Measurements from ENCODE around the gene VMP1.
A peak's percentile ranks its signal among the peaks of the same experiment; 100 is the strongest.
"Not testable (repeated sequence)": the region's sequence is repeated elsewhere in the genome, so short reads cannot be mapped to it uniquely, and the experiment has no call there.

VMP1 gene

DNA sequence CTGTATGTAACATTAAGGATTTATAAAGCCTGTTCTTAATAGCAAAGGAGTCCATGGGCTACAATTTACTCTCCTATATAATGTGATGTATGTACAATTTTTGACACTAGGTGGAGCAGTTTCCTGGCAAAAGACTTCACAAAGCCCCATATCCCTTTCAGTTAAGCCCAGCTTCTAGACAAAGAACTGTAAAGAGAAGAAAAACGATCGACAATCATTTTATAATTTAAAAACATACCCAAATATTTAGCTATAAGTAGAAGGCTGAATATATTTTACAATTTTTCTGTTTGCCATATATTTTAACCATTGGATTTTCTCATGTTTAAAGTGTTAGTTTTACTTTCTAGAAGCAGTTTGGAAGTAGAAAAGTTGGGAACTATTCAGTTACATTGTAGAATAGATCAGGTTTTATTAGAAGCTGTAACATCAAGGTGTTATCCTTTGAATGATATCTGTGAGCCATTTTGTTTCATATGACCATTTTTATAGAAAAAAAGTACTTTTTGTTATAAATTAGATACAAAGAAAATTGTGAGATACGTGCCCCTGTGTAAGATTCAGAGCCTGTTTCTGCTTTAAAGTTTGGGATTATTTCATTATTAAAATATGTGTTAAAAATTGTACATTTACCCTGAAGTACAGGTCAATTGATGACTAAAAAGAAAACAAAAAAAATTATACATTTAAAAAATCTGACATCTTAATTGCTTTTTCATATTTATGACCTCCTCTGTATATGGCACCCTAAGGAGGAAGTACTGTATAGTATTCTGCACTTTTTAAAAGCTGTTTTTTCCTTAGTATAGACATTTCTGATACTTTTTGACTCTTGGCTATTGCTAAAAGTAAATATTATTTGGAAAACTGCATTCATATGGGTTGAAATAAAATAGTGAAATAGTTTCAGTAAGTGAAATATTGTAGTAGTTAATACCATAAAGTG, 46.3 kb downstream of the VMP1 start:
- DNase-seq (ENCODE audit: insufficient read length, low spot score) (peak; percentile 15), FAIRE-seq (peak; percentile 72)
- no peak for TF ChIP-seq POLR2A (IDR thresholded peaks at IDR 0.05; ENCODE audit: low read depth, low read length)

DNA sequence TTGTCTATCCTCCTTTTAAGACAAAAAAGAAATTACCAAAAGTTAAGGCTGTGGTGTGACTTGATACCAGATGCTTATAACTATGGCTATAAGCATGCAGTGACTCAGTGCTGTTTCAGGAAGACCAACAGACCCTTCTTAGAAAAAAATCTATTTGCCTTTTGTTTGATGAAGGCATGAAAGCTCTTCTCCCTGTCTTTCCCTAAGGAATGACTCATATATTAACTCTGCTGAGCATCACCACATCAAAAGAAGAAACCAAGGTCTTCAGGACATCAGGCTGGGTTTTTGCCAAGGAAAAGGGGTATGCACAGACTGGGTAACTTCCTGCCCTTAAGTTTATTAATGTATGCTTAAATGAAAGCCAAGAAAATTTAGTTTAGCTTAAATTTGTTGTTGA, 47.1 kb downstream of the VMP1 start:
- no peak for DNase-seq (ENCODE audit: insufficient read length, low spot score)
- TF ChIP-seq POLR2A (IDR thresholded peaks at IDR 0.05; ENCODE audit: low read depth, low read length) = no peak
- FAIRE-seq = peak; percentile 99

DNA sequence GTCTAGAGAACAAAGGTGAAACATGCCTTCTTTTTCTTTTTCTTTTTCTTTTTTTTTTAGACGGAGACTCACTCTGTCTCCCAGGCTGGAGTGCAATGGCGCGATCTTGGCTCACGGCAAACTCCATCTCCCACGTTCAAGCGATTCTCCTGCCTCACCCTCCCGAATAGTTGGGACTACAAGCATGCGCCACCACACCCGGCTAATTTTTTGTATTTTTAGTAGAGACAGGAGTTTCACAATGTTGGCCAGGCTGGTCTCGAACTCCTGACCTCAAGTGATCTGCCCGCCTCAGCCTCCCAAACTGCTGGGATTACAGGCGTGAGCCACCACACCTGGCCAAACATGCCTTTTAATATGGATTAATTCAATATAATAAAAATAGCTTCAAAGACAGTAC, 47.6 kb downstream of the VMP1 start:
- not testable (repeated sequence) for FAIRE-seq; DNase-seq (ENCODE audit: insufficient read length, low spot score)

DNA sequence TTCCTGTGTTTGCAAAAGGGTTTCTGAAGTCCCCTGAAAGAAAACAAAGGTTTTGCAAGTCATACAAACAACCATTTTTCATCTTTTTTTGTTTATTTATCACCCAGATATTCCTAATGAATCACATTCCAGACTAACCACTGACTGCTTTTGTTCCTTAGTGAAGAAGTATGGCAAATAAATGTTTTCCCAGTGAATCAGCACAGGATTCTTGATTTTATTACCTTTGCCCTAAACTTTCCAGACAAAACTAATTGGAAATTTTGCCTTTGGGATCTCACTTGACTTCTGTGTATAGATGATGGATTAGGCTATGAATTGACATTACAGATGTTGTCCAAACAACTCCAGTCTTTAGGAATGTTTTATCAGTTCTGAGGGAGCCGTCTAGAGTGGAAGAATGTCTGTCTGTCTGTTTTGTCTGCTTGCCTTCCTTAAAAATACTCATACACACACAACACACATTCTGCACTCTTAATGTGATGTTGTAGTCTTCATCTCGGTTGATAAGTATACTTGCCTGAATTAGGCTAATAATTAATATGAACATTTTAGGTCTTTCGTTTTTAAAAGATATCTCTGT, 48.9 kb downstream of the VMP1 start:
- DNase-seq (ENCODE audit: insufficient read length, low spot score) = no peak
- TF ChIP-seq POLR2A (IDR thresholded peaks at IDR 0.05; ENCODE audit: low read depth, low read length) = no peak
- FAIRE-seq = peak; percentile 95

DNA sequence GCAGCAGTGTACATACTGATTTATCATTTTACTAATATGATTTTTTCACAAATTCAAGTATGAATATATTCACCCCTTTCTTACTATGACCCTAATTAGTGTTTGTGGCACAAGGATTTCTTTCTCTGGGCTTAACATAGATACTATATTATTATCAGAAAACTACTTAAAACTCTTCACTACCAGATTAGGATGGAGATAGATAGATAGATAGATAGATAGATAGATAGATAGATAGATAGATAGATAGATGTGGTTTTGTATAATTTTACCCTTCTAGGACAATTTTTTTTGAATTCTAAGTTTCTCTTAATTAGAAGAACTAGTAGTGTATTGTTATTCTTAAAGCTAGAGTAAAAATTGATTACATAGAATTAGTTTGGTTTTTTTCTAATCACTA, 49.6 kb downstream of the VMP1 start:
- no peak for FAIRE-seq
- no peak for TF ChIP-seq POLR2A (IDR thresholded peaks at IDR 0.05; ENCODE audit: low read depth, low read length)
- DNase-seq (ENCODE audit: insufficient read length, low spot score) = no peak

DNA sequence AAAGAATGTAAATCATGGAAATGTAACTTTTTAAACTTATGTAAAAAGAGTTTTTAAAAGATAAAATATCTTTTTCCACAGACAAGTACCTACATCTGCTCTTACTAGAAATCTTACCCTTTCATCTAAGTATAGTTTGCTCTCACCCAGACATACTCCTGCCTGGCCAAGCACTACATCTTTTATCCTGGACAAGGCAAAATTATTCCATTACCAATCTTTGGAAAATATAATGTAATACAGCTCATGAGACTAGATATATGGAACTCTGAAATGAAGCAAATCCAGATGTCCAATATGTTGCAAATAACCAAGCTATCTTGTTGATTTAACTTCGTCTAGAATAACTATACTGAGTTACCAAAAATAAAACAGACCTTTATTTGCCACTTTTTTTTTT, 50.0 kb downstream of the VMP1 start:
- no peak for DNase-seq (ENCODE audit: insufficient read length, low spot score)
- TF ChIP-seq POLR2A (IDR thresholded peaks at IDR 0.05; ENCODE audit: low read depth, low read length) = no peak
- FAIRE-seq = no peak

DNA sequence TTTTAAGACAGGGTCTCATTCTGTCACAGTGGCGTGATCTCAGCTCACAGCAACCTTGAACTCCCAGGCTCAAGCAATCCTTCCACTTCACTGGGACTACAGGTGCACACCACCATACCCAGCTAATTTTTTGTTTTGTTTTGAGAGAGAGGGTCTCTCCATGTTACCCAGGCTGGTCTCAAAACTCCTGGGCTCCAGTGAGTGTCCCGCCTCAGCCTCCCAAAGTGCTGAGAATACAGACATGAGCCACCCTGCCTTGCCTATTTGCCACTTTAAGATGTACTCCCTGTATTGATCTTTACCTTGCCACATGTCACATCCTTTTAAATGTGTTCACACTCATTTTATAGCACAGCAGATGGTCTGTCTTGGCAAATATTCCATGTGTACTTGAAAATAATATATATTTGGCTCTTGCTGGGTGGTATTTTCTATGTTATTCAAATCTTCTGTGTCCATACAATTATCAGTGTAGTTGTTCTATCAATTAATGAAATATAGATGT, 50.5 kb downstream of the VMP1 start:
- no peak for FAIRE-seq
- no peak for TF ChIP-seq POLR2A (IDR thresholded peaks at IDR 0.05; ENCODE audit: low read depth, low read length)
- DNase-seq (ENCODE audit: insufficient read length, low spot score) = no peak

DNA sequence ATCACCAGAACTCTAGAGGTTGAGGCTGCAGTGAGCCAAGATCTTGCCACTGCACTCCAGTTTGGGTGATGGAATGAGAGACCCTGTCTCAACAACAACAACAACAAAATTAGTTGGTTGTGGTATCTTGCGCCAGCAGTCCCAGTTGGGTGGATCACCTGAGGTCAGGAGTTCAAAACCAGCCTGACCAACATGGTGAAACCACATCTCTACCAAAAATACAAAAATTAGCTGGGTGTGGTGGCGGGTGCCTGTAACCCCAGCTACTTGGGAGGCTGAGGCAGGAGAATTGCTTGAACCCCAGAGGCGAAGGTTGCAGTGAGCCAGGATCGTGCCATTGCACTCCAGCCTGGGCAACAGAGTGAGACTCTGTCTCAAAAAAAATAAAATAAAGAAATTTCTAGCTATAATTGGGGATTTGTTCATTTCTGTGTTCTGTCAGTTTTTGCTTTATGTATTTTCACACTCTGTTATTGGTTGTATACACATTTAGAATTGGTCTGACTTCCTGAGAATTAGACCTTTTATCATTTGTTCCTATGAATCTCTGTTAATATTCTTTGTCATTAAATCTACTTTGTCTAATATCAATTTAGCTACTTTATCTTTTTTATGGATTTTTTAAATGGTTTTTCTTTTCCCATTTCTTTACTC, 51.7 kb downstream of the VMP1 start:
- DNase-seq (ENCODE audit: insufficient read length, low spot score); FAIRE-seq: not testable (repeated sequence)

DNA sequence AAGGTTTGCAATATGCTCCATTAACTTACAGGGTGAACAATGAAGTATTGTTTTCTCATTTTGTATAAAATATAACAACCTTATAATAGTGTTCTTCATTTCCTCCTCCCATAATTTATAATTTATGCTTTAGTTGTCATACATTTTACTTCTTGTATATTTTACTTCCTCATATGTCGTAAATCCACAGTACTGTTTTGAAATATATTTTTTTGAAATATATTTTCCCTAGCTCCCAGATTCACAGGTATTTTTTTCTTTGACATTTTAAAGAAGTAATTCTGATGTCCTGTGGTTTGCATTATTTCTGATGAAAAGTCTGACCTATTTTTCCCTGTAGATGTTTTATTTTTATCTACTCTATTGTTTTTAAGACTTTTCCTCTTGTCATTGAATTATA, 52.7 kb downstream of the VMP1 start:
- TF ChIP-seq POLR2A (IDR thresholded peaks at IDR 0.05; ENCODE audit: low read depth, low read length) = no peak
- FAIRE-seq (no peak), DNase-seq (ENCODE audit: insufficient read length, low spot score) (no peak)

DNA sequence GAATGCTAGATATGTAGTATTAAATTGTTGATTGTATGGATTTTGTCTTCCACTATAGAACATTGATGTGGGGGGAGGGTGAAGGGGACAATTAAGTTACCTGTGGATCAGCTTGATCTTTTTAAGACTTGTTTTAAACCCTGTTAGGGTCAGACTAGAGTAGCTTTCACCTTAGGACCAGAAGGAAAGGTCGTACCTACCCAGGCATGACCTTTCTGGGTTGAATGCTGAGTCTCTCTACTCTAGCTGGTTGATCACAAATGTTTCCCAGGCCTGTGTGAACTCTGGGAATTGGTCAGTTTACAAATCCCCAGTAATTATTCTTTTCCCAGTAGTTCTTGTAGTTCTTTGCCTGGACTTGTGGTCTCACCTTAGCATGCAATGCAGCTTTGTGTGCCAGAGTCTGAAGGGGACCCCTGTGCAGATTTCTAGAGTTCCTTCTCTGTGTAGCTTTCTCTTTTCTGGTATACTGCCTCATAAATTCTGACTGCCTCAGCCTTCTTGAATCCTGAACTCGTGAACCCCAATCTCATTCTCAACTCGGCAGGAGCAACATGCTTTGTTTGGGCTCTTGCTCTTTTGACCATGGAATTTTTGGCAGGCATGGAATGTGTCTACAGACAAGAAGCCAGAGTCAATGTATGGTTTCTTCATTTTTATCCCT, 54.1 kb downstream of the VMP1 start:
- DNase-seq (ENCODE audit: insufficient read length, low spot score) (no peak), FAIRE-seq (peak; percentile 41)
- TF ChIP-seq POLR2A (IDR thresholded peaks at IDR 0.05; ENCODE audit: low read depth, low read length) = no peak

DNA sequence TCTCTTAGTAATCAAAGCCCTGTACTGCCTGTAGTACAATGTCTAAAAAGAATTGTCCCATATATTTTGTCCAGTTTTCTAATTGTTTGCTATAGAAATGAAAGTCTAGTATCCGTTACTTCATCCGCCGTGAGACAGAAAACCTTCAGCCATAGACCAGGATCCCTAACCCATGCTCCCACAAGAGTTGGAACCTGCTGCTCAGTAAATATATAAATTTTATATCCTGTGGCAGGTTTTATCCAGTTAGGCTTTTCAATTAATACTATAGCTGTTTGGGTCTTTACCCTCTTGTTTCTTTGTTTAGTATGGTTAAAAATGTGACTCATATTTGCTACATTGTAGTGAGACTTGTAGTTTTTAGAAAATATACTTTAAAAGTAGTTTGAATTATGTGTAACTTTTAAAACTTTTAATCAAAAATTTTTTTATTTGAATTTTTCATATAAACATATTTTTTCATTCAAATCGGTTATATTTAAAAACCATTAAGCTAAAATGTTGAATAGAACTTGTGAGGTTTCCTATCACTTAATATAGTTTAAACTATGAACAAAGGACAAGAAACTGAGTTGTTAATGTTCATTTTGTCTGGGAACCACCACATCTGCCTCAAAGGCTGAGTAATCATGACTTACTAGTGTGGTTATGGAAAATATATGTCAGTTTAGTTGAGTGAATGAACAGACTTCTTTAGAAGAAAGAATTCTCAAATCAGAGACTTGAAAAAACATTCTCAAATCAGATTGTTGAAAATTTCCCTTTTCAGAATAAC, 54.8 kb downstream of the VMP1 start:
- peak; percentile 53 for FAIRE-seq
- no peak for DNase-seq (ENCODE audit: insufficient read length, low spot score)
- TF ChIP-seq POLR2A (IDR thresholded peaks at IDR 0.05; ENCODE audit: low read depth, low read length) = no peak

DNA sequence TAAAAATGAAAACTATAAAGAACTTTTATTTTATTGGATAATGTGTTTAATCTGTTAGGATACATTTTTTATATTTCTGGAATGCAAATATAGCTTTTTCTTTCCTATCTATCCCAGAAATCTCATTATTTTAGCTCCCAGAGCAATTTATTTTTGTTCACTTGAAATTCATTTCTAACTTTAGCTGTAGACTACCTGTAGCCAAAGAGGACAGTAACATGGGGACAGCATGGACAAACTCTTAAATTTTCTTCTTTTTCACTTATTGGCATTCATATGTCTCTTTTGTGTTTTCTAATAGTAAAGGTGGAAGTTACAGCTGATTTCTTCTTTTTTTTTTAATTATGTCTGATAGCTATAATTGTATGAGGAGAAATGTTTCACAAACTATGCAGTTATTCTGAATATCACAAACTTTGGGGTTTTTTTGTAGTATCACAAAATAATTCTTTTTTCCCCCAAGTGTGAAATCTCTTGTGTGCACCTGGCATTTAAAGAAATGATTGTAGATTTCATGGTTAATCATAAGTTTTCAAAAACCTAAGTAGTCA, 55.4 kb downstream of the VMP1 start:
- DNase-seq (ENCODE audit: insufficient read length, low spot score) = no peak
- no peak for TF ChIP-seq POLR2A (IDR thresholded peaks at IDR 0.05; ENCODE audit: low read depth, low read length)
- no peak for FAIRE-seq

DNA sequence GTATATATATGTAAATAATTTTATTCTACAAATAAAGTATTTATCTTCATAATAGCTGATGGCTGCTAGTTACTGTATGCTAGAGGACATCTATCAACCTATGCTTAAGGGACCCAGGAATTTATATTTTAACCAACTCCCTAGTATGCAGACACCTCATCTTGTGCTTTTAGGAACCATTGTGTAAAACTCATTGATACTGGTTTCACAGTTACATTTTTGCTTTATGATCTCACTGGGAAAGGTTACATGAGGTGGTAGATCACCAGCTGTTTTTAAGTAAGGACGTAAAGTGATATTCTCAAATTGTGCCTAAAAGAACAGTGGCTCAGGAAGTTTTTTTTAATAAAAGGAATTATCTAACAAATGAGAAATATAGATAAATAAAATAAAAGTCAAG, 56.4 kb downstream of the VMP1 start:
- DNase-seq (ENCODE audit: insufficient read length, low spot score) = no peak
- no peak for TF ChIP-seq POLR2A (IDR thresholded peaks at IDR 0.05; ENCODE audit: low read depth, low read length)
- peak; percentile 60 for FAIRE-seq
